ENCODE data around the gene MCEMP1. TPM values are rescaled to one million over a fixed set of nuclear protein-coding genes. Genes with fewer than 3 reads are reported as not detected.

MCEMP1 gene
- total and polyA plus RNA-seq, 7 donors = 0.18 to 0.54 (median 0.28) TPM; not detected in 1

GRCh38 chr19:7689165-7689564 lies 12.3 kb downstream of the MCEMP1 start:
- no peak for DNase-seq
- Histone ChIP-seq H3K9me3 (no peaks in the 10 kb centered on the region), H3K4me3 (no peak overlapping the region), H3K4me1 (no peaks in the 10 kb centered on the region), H3K36me3 (ENCODE audit: insufficient read depth in 1 of 2, low read depth in 1 of 2) (peaks cover 0 to 3% of the 10 kb centered on the region in 2 donors), H3K27me3 (ENCODE audit: insufficient read depth in 3 of 3, low read length in 2 of 3) (peaks cover 0 to 10% (median 5%) of the 10 kb centered on the region in 3 donors), H3K27ac (no peak overlapping the region)
- ATAC-seq = no peak
- intact Hi-C loops (cut with DNase I) = no loop called here
- WGBS, 3 donors = 15 to 27% (median 24%) methylated on average over 23 of the region's 23 CpGs
- TF ChIP-seq CTCF (IDR thresholded peaks at IDR 0.05) = no peak

- no peaks in the 10 kb centered on the region for H3K4me1 ChIP-seq
- peaks cover 0 to 10% (median 5%) of the 10 kb centered on the region in 3 donors for H3K27me3 ChIP-seq (ENCODE audit: insufficient read depth in 3 of 3, low read length in 2 of 3)
- no peak overlapping the region for H3K4me3 ChIP-seq
- H3K9me3 ChIP-seq = no peaks in the 10 kb centered on the region
- H3K27ac ChIP-seq = no peak overlapping the region
- TF ChIP-seq CTCF (IDR thresholded peaks at IDR 0.05) = no peak
- ATAC-seq = no peak
- no peaks in the 10 kb centered on the region for H3K36me3 ChIP-seq (ENCODE audit: insufficient read depth in 1 of 2, low read depth in 1 of 2)
- WGBS, 3 donors = 79 to 87% (median 83%) methylated on average over 8 of the region's 8 CpGs
- DNase-seq = no peak
- intact Hi-C loops (cut with DNase I) = no loop called here
Measured at GRCh38 chr19:7690779-7691258, 13.9 kb downstream of the MCEMP1 start.

GRCh38 chr19:7691497-7691896 lies 14.6 kb downstream of the MCEMP1 start:
- H3K4me3 ChIP-seq = no peak overlapping the region
- no peaks in the 10 kb centered on the region for H3K9me3 ChIP-seq
- no peaks in the 10 kb centered on the region for H3K4me1 ChIP-seq
- H3K27ac ChIP-seq = no peak overlapping the region
- intact Hi-C loops (cut with DNase I) = no loop called here
- no peak for TF ChIP-seq CTCF (IDR thresholded peaks at IDR 0.05)
- no peak for DNase-seq
- H3K36me3 ChIP-seq (ENCODE audit: insufficient read depth in 1 of 2, low read depth in 1 of 2) = no peaks in the 10 kb centered on the region
- ATAC-seq = no peak
- peaks cover 0 to 11% (median 6%) of the 10 kb centered on the region in 3 donors for H3K27me3 ChIP-seq (ENCODE audit: insufficient read depth in 3 of 3, low read length in 2 of 3)

- Histone ChIP-seq H3K4me1 (no peaks in the 10 kb centered on the region), H3K9me3 (no peaks in the 10 kb centered on the region), H3K27me3 (ENCODE audit: insufficient read depth in 3 of 3, low read length in 2 of 3) (peaks cover 0 to 17% (median 11%) of the 10 kb centered on the region in 3 donors), H3K4me3 (no peak overlapping the region), H3K27ac (no peak overlapping the region), H3K36me3 (ENCODE audit: insufficient read depth in 1 of 2, low read depth in 1 of 2) (no peaks in the 10 kb centered on the region)
- WGBS, 3 donors = 69 to 74% (median 72%) methylated on average over 13 of the region's 13 CpGs
- DNase-seq = no peak
- no peak for TF ChIP-seq CTCF (IDR thresholded peaks at IDR 0.05)
- ATAC-seq = no peak
- intact Hi-C loops (cut with DNase I) = no loop called here
Measured at GRCh38 chr19:7692417-7693088, 15.7 kb downstream of the MCEMP1 start.

- Histone ChIP-seq H3K4me1 (no peaks in the 10 kb centered on the region), H3K9me3 (no peaks in the 10 kb centered on the region), H3K4me3 (no peak overlapping the region), H3K27me3 (ENCODE audit: insufficient read depth in 3 of 3, low read length in 2 of 3) (peaks cover 0 to 17% (median 11%) of the 10 kb centered on the region in 3 donors), H3K36me3 (ENCODE audit: insufficient read depth in 1 of 2, low read depth in 1 of 2) (no peaks in the 10 kb centered on the region), H3K27ac (no peak overlapping the region)
- WGBS, 3 donors = 37 to 44% (median 42%) methylated on average over 4 of the region's 4 CpGs
- DNase-seq (no peak), ATAC-seq (no peak)
- TF ChIP-seq CTCF (IDR thresholded peaks at IDR 0.05) = no peak
- intact Hi-C loops (cut with DNase I) = no loop called here
Measured at GRCh38 chr19:7694499-7694898, 17.6 kb downstream of the MCEMP1 start.

All from psoas muscle (tissue), 8 donors.